Lower leg skin (tissue), 4 donors: ENCODE results near the gene FOSL1. TPM values are rescaled to one million over a fixed set of nuclear protein-coding genes. Genes with fewer than 3 reads are reported as not detected.

Source experiments
- DNase-seq, 2 donors: peaks; one replicate each; pipeline ENCODE4 v3.0.0-alpha.2; 2019; ENCODE audit warnings: low spot score in 2 of 2
- H3K4me3 ChIP-seq: fragments of 200-600 bp; sonication (generic); 2 replicates; pipeline ENCODE4 v1.5.1; 2017; ENCODE audit warnings: mild to moderate bottlenecking, low read depth; ENCODE audit not compliant: poor library complexity, severe bottlenecking
- POLR2A ChIP-seq, 2 donors: fragments of 450-650 bp; IDR thresholded peaks; one replicate each; pipeline ENCODE4 v1.6.1; 2016 to 2017; ENCODE audit warnings: antibody characterized with exemption in 2 of 2, mild to moderate bottlenecking in 1 of 2, moderate library complexity in 1 of 2
- WGBS, 2 donors: methylation state at CpG; one replicate each; pipeline ENCODE4 v1.1.5; 2018; 5-methylcytosine and 5-hydroxymethylcytosine counted together
- intact Hi-C: fragments of 100-400 bp; cut with DNase I; formaldehyde crosslinking; loops from one replicate; pipeline ENCODE4 v1.15.0; 2023; ENCODE audit warnings: low total_unique reads
- total RNA-seq, 4 donors: library from RNA; depleted of rRNA; stranded (reverse); fragments of >200 nt; gene quantifications; one replicate each; pipeline ENCODE4 v1.1.0, GENCODE V29; 2016
- TF ChIP-seq, protein P1 (sequence below), 3 donors: fragments of 450-650 bp; IDR thresholded peaks; one replicate each; pipeline ENCODE4 v1.5.1; 2016; ENCODE audit warnings: antibody characterized with exemption in 3 of 3, mild to moderate bottlenecking in 3 of 3, moderate library complexity in 2 of 3

The FOSL1 gene
- total RNA-seq, 4 donors from 2014 or later, result 2.4 to 7.5 (median 5.3) TPM

DNA sequence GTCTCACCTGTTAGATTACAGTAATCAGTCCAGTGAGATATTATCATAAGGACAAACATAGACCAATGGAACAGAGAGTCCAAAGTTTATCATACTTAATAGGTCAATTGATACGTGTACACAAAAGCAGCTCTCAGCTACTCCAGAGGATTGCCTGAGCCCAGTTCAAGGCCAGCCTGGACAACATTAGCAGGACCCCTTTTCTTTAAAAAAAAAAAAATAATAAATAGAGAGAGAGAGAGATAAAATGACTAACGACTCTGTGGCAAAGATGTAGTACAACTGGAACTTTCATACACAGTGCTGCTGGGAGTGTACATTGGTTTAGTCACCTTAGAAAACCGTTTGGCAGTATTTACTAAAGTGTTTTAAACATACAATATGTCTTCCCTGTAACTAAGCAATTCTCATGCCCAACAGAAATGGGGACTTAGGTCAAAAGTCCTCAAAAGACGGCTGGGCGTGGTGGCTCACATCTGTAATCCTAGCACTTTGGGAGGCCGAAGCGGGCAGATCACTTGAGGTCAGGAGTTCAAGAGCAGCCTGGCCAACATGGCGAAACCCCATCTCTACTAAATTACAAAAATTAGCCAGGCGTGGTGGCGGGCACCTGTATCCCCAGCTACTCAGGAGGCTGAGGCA, 55.8 kb downstream of the FOSL1 start:
- intact Hi-C loops, result no loop called here
- DNase-seq, result no peak

DNA sequence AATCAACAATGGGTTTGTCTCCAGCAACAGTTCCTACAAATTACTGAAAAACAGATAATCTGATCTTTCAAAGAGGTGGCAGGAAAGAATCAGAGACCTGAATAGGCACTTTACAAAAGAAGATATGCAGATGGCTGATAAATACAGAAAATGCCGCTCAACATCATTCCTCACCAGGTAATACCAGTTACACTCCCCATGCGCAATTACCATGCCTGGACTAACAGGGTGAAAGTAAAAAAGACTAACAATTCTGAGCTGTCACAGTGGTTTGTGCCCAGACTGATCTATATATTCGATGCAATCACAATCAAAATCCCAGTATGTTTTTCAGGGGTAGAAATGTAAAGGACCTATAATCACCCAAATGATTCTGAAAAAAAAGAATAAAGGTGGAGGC, 56.4 kb downstream of the FOSL1 start:
- TF ChIP-seq, protein P1, sequence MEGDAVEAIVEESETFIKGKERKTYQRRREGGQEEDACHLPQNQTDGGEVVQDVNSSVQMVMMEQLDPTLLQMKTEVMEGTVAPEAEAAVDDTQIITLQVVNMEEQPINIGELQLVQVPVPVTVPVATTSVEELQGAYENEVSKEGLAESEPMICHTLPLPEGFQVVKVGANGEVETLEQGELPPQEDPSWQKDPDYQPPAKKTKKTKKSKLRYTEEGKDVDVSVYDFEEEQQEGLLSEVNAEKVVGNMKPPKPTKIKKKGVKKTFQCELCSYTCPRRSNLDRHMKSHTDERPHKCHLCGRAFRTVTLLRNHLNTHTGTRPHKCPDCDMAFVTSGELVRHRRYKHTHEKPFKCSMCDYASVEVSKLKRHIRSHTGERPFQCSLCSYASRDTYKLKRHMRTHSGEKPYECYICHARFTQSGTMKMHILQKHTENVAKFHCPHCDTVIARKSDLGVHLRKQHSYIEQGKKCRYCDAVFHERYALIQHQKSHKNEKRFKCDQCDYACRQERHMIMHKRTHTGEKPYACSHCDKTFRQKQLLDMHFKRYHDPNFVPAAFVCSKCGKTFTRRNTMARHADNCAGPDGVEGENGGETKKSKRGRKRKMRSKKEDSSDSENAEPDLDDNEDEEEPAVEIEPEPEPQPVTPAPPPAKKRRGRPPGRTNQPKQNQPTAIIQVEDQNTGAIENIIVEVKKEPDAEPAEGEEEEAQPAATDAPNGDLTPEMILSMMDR (IDR thresholded peaks at IDR 0.05), result no peak
- TF ChIP-seq POLR2A (IDR thresholded peaks at IDR 0.05), result no peak
- 87 to 90% methylated on average over 3 of the region's 3 CpGs for WGBS, 2 donors
- DNase-seq, result no peak
- H3K4me3 ChIP-seq, result no peak overlapping the region
- intact Hi-C loops, result no loop called here

More for the DNA sequence above, 55.8 kb downstream of the FOSL1 start:
- 90% methylated on average over 10 of the region's 10 CpGs for WGBS, 2 donors
- no peak for TF ChIP-seq POLR2A (IDR thresholded peaks at IDR 0.05)
- TF ChIP-seq, protein P1 (IDR thresholded peaks at IDR 0.05), result no peak
- no peak overlapping the region for H3K4me3 ChIP-seq

DNA sequence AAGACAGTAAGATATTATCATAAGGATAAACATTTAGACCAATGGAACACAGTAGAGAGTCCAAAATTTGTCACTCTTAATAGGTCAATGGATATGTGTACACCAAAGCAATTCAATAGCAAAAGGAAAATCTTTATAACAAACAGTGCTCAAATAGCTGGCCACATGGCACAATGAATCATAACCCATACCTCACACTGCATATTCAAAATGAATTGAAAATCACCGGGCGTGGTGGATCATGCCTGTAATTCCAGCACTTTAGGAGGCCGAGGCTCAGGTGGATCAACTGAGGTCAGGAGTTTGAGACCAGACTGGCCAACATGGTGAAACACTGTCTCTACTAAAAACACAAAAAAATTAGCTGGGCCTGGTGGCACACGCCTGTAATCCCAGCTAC, 58.0 kb downstream of the FOSL1 start:
- 85 to 89% methylated on average over 4 of the region's 4 CpGs for WGBS, 2 donors
- no peak for TF ChIP-seq POLR2A (IDR thresholded peaks at IDR 0.05)
- TF ChIP-seq, protein P1 (IDR thresholded peaks at IDR 0.05), result no peak
- H3K4me3 ChIP-seq, result no peak overlapping the region
- DNase-seq, result no peak
- intact Hi-C loops, result no loop called here

Other genes with a start within 250 kb of the FOSL1 start
- 10 to 100 TPM; 61.9 to 73.5 (median 67.5) TPM for gene RELA, start 237.5 kb downstream of the FOSL1 start, total RNA-seq
- 10 to 100 TPM; 68.9 to 96.0 (median 85.7) TPM for gene KAT5, start 188.1 kb downstream of the FOSL1 start, total RNA-seq
- gene RNASEH2C, start 179.6 kb downstream of the FOSL1 start, total RNA-seq, result 10 to 100 TPM; 29.7 to 73.7 (median 57.4) TPM
- gene AP5B1, start 119.4 kb downstream of the FOSL1 start, total RNA-seq, result 10 to 100 TPM; 32.2 to 44.3 (median 39.7) TPM
- gene OVOL1, start 113.3 kb downstream of the FOSL1 start, total RNA-seq, result 100 to 1,000 TPM in 2 of 4 donors, 10 to 100 TPM in 2; 74.8 to 159 (median 105) TPM
- under 1 TPM; 0.21 to 0.99 (median 0.67) TPM for gene SNX32, start 66.4 kb downstream of the FOSL1 start, total RNA-seq
- 100 to 1,000 TPM; 417 to 706 (median 504) TPM for gene CFL1, start 42.2 kb downstream of the FOSL1 start, total RNA-seq
- gene MUS81, start 40.0 kb downstream of the FOSL1 start, total RNA-seq, result 10 to 100 TPM; 29.3 to 38.1 (median 37.1) TPM
- gene EFEMP2, start 27.6 kb downstream of the FOSL1 start, total RNA-seq, result 10 to 100 TPM; 12.0 to 29.8 (median 16.3) TPM
- gene CTSW, start 20.6 kb downstream of the FOSL1 start, total RNA-seq, result under 1 TPM in 3 of 4 donors, not detected in 1; 0.29 to 0.55 (median 0.29) TPM
- 100 to 1,000 TPM in 2 of 4 donors, 10 to 100 TPM in 2; 69.4 to 103 (median 86.2) TPM for gene FIBP, start 11.9 kb downstream of the FOSL1 start, total RNA-seq
- gene CCDC85B, start 9.7 kb downstream of the FOSL1 start, total RNA-seq, result 10 to 100 TPM; 44.9 to 61.0 (median 53.1) TPM
- 10 to 100 TPM; 21.2 to 32.8 (median 26.5) TPM for gene C11orf68, start 18.7 kb upstream of the FOSL1 start, total RNA-seq
- gene DRAP1, start 19.0 kb upstream of the FOSL1 start, total RNA-seq, result 100 to 1,000 TPM in 2 of 4 donors, 10 to 100 TPM in 2; 81.5 to 152 (median 107) TPM
- gene TSGA10IP, start 45.1 kb upstream of the FOSL1 start, total RNA-seq, result not detected
- 10 to 100 TPM; 35.0 to 73.5 (median 55.4) TPM for gene SART1, start 61.3 kb upstream of the FOSL1 start, total RNA-seq
- gene EIF1AD, start 101.8 kb upstream of the FOSL1 start, total RNA-seq, result 10 to 100 TPM; 48.3 to 66.0 (median 57.2) TPM
- gene BANF1, start 102.1 kb upstream of the FOSL1 start, total RNA-seq, result 10 to 100 TPM; 29.3 to 41.0 (median 36.1) TPM
- 1,000 to 10,000 TPM in 3 of 4 donors, 100 to 1,000 TPM in 1; 734 to 2,600 (median 1,315) TPM for gene CST6, start 111.6 kb upstream of the FOSL1 start, total RNA-seq
- not detected for gene CATSPER1, start 126.1 kb upstream of the FOSL1 start, total RNA-seq
- not detected for gene GAL3ST3, start 148.8 kb upstream of the FOSL1 start, total RNA-seq
- 100 to 1,000 TPM in 3 of 4 donors, 10 to 100 TPM in 1; 94.3 to 160 (median 114) TPM for gene SF3B2, start 152.0 kb upstream of the FOSL1 start, total RNA-seq
- gene PACS1, start 169.9 kb upstream of the FOSL1 start, total RNA-seq, result 10 to 100 TPM; 26.7 to 41.1 (median 32.4) TPM